A549 treated with AZD9567 at 1 μM for 4 hours (cell line): ENCODE data around the gene IQCF2. TPM values are rescaled to one million over a fixed set of nuclear protein-coding genes. Genes with fewer than 3 reads are reported as not detected.

Experiments
- total RNA-seq: library from RNA; stranded (reverse); fragments of 200-300 nt; extraction: Qiagen RNA extraction; gene quantifications from 5 replicates; pipeline ENCODE4 v1.2.3, GENCODE V29; 2022; ENCODE audit not compliant: insufficient read depth

Gene IQCF2
- total RNA-seq, result not detected in 5 replicates

GRCh38 chr3:51860703-51861665 lies at the start of gene IQCF2:
Gene IQCF2, plus strand, starts transcription at chr3:51861615. Its CDS starts 52 bp downstream, at chr3:51861667.

DNA sequence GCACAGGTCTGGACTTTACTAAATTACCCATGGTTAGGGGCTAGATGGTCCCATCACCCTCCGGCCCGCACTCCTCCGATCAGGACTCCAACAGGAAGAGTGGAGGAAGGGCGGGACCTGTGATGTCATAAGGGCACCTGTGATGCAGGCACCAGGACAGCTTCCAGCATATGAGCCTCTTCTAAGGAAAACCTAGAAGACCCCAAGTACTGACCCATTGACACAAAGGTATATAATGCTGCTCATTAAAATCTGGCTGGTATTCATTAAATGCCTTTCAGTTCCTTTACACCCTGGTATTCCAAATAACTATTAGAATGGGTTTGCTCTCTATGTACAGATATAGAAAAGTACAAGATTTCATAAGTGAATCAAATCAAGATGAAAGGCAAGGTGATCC lies 14.1 kb downstream of the IQCF2 start, which contains the start of gene IQCF5:
TSS of gene IQCF5 (minus strand) at position 101 of the 400 bp plus-strand sequence. CDS start at position 31, 70 bp downstream.

Other genes with a start within 250 kb of the IQCF2 start
- gene TEX264, start 190.4 kb upstream of the IQCF2 start, total RNA-seq, result 46.0 to 69.8 TPM (median 65.2 TPM) in 5 replicates
- gene GRM2, start 154.5 kb upstream of the IQCF2 start, total RNA-seq, result 0.02 to 0.19 TPM (median 0.05 TPM) in 4 of 5 replicates, not detected in the other
- gene IQCF6, start 82.4 kb upstream of the IQCF2 start, total RNA-seq, result not detected in 5 replicates
- not detected in 5 replicates for gene IQCF5, start 14.0 kb downstream of the IQCF2 start, total RNA-seq
- gene IQCF1, start 41.7 kb downstream of the IQCF2 start, total RNA-seq, result not detected in 5 replicates
- gene RRP9, start 80.3 kb downstream of the IQCF2 start, total RNA-seq, result 38.5 to 52.7 TPM (median 48.9 TPM) in 5 replicates
- gene PARP3, start 80.7 kb downstream of the IQCF2 start, total RNA-seq, result 7.6 to 15.4 TPM (median 9.6 TPM) in 5 replicates
- not detected in 5 replicates for gene GPR62, start 93.8 kb downstream of the IQCF2 start, total RNA-seq
- 6.2 to 14.0 TPM (median 12.9 TPM) in 5 replicates for gene PCBP4, start 105.8 kb downstream of the IQCF2 start, total RNA-seq
- gene ABHD14B, start 112.4 kb downstream of the IQCF2 start, total RNA-seq, result 33.9 to 39.6 TPM (median 34.6 TPM) in 5 replicates
- 13.1 to 15.9 TPM (median 15.4 TPM) in 5 replicates for gene ABHD14A, start 113.4 kb downstream of the IQCF2 start, total RNA-seq
- 14.2 to 30.3 TPM (median 23.0 TPM) in 5 replicates for gene ACY1, start 121.9 kb downstream of the IQCF2 start, total RNA-seq
- gene RPL29, start 134.3 kb downstream of the IQCF2 start, total RNA-seq, result 1,313 to 1,418 TPM (median 1,347 TPM) in 5 replicates
- 19.2 to 21.6 TPM (median 20.7 TPM) in 5 replicates for gene DUSP7, start 195.0 kb downstream of the IQCF2 start, total RNA-seq